Ishikawa (cell line): ENCODE data around the gene FTL.

Experiments
- CEBPB ChIP-seq: IDR thresholded peaks from 2 replicates; pipeline ENCODE4 v1.6.1; 2012
- CREB1 ChIP-seq: IDR thresholded peaks from 2 replicates; pipeline ENCODE4 v1.6.1; 2012; ENCODE audit warnings: low read depth
- EGR1 ChIP-seq: IDR thresholded peaks from 2 replicates; pipeline ENCODE4 v1.6.1; 2012
- EP300 ChIP-seq: IDR thresholded peaks from 2 replicates; pipeline ENCODE4 v1.6.1; 2012; ENCODE audit warnings: borderline replicate concordance
- FOXM1 ChIP-seq: IDR thresholded peaks from 2 replicates; pipeline ENCODE4 v1.6.1; 2012; ENCODE audit warnings: low read depth, borderline replicate concordance
- NFIC ChIP-seq: IDR thresholded peaks from 2 replicates; pipeline ENCODE4 v1.6.1; 2012
- RAD21 ChIP-seq: IDR thresholded peaks from 2 replicates; pipeline ENCODE4 v1.6.1; 2012; ENCODE audit warnings: low read depth
- TAF1 ChIP-seq: IDR thresholded peaks from 2 replicates; pipeline ENCODE4 v1.6.1; 2012; ENCODE audit warnings: low read depth, mild to moderate bottlenecking
- TCF12 ChIP-seq: IDR thresholded peaks from 2 replicates; pipeline ENCODE4 v1.6.1; 2012; ENCODE audit warnings: low read depth
- TEAD4 ChIP-seq: IDR thresholded peaks from 2 replicates; pipeline ENCODE4 v1.6.1; 2012
- YY1 ChIP-seq: IDR thresholded peaks from 2 replicates; pipeline ENCODE4 v1.6.1; 2012; ENCODE audit warnings: low read depth
- ZBTB7A ChIP-seq: IDR thresholded peaks from 2 replicates; pipeline ENCODE4 v1.6.1; 2012; ENCODE audit warnings: low read depth
- TF ChIP-seq, protein P1 (sequence below): IDR thresholded peaks from 2 replicates; pipeline ENCODE4 v1.6.1; 2012
- TF ChIP-seq, protein P2 (sequence below): IDR thresholded peaks from 2 replicates; pipeline ENCODE4 v1.6.1; 2012; ENCODE audit warnings: low read depth, mild to moderate bottlenecking
- TF ChIP-seq, protein P3 (sequence below): IDR thresholded peaks from 2 replicates; pipeline ENCODE4 v1.6.1; 2012

FTL gene

DNA sequence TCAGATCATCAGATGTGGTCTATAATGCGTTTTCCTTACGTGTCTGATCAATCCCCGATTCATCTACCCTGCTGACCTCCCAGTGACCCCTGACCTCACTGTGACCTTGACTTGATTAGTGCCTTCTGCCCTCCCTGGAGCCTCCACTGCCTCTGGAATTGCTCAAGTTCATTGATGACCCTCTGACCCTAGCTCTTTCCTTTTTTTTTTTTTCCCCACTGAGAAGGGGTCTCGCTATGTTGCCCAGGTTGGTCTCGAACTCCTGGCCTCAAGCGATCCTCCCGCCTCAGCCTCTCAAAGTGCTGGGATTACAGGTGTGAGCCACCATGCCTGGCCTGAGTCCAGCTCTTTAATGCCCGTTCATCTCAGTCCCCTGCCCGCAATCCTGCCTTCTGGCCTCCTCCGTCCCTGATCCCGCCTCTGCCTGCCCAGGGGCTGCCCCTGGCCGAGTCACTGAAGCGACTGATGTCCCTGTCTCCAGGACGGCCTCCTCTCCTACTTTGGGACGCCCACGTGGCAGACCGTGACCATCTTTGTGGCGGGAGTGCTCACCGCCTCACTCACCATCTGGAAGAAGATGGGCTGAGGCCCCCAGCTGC, 4.0 kb upstream of the FTL start:
- TF ChIP-seq RAD21 = no peak

DNA sequence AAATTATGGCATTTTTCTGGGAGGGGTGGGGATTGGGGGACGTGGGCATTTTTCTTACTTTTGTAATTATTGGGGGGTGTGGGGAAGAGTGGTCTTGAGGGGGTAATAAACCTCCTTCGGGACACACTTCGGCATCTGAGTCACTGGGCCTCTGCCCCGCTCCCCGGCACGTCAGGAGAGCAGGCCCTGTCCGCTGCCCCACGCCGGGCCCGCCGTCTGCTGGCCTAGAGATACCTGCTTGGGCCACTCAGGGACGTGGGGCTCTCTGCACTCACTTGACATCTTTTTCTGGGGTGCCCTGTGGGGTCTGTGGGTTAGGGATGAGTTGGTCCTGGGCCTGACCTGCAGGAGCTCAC, 3.5 kb upstream of the FTL start:
- TF ChIP-seq FOXM1 = no peak
- TF ChIP-seq EGR1 = no peak
- TF ChIP-seq TAF1 = no peak

DNA sequence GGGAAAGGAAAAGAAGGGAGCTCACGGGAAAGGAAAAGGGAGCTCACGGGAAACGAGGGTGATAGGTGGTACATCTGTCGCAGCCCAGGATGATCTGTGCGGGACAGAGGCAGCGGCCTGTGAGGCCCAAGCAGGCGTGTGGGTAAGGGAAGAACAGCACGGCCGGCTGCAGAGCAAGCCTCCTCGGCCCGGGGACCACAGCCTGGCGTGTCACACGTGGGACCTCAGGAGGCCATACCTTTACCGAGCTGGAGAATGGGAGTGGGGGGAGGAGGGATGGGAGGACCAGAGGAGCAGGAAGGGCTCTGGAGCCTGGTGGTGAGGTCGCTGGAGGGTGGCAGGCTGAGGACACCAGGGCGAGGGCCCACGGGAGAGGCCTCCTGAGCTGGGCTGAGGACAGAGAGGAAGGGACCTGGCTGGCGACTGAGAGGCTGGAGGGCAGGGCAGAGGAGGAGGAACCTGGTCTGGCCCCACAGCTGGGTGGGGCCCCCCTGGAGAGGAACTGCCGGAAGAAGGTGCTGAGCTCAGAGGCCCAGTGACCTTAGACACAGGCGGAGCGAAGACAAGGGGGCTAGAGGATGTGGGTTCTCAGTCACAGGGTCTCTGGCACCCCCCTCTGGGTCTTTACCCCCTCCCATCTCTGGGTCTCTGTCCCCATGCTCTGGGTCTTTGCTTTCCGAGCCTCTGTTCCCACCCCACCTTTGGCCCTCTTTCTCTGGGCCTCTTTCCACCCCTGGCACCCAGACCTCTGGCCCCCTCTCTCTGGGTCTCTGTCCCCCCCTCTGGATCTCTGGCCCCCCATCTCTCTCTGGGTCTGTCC, 2.9 kb upstream of the FTL start:
- TF ChIP-seq, protein P1, sequence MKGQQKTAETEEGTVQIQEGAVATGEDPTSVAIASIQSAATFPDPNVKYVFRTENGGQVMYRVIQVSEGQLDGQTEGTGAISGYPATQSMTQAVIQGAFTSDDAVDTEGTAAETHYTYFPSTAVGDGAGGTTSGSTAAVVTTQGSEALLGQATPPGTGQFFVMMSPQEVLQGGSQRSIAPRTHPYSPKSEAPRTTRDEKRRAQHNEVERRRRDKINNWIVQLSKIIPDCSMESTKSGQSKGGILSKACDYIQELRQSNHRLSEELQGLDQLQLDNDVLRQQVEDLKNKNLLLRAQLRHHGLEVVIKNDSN = no peak
- 0 out of 2 replicates have a peak, but pooled peaks have one; percentile 35 for TF ChIP-seq ZBTB7A

DNA sequence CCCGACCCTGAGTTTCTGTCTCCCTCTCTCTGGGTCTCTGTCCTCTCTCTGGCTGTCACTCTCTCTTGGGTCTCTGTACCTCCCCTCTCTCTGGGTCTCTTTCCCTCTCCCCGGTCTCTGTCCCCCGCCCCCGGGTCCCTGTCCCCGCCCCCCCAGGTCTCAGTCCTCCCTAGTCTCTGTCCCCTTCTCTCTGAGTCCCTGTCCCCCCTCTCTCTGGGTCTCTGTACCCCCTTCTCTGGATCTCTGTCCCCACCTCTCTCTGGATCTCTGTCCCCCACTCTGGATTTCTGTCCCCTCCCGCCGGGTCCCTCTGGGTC, 2.3 kb upstream of the FTL start:
- TF ChIP-seq EGR1 = no peak
- TF ChIP-seq TAF1 = no peak
- TF ChIP-seq, protein P1 = no peak
- TF ChIP-seq FOXM1 = no peak
- TF ChIP-seq EP300 = no peak
- no peak for TF ChIP-seq CEBPB

DNA sequence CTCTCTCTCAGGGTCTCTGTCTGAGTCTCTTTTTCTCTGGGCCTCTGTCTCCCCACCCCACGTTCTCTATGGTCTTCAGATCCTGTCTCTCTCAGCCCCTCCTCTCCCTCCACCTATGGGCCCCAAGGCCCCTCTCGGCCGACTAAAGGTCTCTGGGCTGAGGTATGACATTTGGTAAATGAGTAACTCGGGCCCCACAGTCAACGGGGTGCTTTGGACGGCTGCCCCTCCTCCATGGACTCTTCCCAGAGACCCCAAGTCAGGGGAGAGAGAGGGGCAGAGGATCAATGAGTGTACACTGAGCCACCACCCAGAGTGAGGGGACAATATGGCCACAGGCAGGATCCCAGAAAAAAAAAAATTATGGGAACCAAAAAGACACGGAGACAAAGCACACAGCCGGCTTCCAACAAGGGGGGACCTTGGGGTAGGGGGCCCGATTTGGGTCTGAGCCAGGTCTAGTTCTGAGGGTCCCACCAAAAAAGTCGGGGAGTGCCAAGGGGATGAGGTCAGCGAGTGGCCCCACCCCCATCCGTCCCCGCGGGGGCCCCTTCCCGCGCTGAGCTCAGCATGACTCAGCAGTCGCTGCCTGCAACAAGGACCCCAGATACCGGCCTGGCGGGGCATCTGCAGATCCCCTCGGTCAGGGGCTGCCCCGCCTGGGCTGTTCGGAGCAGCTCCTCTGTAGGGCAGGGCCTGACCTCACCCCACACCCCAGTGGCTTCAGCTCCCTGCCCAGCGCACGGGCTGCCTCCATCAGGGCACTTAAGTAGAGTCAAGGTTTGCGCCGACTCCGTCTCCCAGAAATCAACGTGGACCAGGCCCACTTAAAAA, 1.5 kb upstream of the FTL start:
- no peak for TF ChIP-seq RAD21
- peak; percentile 62; the same call in 1 of the 2 replicates for TF ChIP-seq ZBTB7A
- no peak for TF ChIP-seq TCF12
- peak; percentile 35 for TF ChIP-seq TEAD4
- no peak for TF ChIP-seq YY1
- TF ChIP-seq EP300 = 0 out of 2 replicates have a peak, but pooled peaks have one; percentile 48
- TF ChIP-seq, protein P2, sequence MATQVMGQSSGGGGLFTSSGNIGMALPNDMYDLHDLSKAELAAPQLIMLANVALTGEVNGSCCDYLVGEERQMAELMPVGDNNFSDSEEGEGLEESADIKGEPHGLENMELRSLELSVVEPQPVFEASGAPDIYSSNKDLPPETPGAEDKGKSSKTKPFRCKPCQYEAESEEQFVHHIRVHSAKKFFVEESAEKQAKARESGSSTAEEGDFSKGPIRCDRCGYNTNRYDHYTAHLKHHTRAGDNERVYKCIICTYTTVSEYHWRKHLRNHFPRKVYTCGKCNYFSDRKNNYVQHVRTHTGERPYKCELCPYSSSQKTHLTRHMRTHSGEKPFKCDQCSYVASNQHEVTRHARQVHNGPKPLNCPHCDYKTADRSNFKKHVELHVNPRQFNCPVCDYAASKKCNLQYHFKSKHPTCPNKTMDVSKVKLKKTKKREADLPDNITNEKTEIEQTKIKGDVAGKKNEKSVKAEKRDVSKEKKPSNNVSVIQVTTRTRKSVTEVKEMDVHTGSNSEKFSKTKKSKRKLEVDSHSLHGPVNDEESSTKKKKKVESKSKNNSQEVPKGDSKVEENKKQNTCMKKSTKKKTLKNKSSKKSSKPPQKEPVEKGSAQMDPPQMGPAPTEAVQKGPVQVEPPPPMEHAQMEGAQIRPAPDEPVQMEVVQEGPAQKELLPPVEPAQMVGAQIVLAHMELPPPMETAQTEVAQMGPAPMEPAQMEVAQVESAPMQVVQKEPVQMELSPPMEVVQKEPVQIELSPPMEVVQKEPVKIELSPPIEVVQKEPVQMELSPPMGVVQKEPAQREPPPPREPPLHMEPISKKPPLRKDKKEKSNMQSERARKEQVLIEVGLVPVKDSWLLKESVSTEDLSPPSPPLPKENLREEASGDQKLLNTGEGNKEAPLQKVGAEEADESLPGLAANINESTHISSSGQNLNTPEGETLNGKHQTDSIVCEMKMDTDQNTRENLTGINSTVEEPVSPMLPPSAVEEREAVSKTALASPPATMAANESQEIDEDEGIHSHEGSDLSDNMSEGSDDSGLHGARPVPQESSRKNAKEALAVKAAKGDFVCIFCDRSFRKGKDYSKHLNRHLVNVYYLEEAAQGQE = no peak
- TF ChIP-seq CREB1 = no peak
- 0 out of 2 replicates have a peak, but pooled peaks have one; percentile 48 for TF ChIP-seq NFIC
- TF ChIP-seq, protein P3, sequence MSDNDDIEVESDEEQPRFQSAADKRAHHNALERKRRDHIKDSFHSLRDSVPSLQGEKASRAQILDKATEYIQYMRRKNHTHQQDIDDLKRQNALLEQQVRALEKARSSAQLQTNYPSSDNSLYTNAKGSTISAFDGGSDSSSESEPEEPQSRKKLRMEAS = peak; percentile 29; the same call in 1 of the 2 replicates

DNA sequence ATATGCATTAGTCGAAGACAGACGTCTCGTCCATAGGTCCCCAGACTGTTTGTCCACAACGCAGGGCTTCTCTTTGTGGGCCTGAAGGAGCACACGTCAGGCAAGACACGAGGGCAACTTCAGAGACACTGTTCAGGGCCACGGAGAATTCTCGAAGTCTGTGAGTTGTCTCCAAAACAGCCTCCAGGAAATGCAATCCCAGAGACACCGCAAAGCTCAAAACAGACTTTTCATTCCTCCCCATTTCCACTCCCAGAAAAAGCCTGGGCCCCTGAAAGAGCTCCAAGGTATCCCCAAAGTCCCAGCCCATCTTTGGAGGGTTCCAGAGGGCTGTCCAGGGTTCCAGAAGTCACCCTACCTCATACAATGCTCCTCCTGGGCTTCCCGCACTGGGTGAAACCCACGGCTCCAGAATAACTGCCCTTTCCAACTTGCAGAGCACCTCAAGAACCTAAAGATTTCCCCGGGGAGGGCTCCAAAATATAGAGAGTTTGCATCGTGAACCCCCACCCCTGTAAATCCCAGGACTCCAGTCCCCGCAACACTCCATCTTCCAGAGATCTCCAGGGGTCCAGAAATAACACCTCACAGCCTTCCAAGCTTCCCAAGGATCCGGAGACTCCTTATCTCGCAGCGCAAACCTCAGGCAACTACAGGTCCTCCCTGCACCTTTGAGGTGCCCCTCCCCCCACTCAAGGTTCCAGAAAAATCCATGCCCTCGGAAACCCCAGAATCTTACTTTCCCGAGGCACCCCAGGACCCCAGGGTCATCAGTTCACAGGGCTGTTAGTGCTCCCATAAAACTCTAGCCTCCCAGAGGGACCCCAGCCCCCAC, 687 bp upstream of the FTL start:
- TF ChIP-seq TCF12 (no peak), TAF1 (0 out of 2 replicates have a peak, but pooled peaks have one; percentile 19)
- TF ChIP-seq, protein P1 = no peak

DNA sequence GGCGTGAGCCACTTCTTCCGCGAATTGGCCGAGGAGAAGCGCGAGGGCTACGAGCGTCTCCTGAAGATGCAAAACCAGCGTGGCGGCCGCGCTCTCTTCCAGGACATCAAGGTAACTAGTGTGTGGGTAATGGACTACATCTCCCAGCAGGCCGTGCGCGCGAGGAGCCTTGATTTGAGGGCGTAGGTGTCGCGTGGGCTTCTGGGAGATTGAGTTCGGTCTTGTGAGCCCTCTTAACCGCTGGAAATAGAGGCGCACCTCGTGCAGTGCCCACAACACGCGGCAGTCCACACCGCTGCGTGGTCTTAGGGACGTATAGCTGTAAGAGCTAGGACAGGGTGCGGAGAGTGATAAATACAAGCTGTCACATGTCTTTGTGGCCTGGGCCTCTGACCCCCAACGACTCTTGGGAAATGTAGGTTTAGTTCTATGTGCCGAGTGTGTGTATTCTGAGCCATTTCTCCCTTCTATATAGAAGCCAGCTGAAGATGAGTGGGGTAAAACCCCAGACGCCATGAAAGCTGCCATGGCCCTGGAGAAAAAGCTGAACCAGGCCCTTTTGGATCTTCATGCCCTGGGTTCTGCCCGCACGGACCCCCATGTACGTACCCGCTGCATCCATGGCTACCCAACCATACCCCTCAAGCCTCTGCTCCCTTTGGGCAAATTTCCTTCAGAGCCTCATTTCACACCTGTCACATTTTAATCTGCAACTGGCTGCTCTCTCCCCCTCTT, 864 bp downstream of the FTL start:
- TF ChIP-seq, protein P2 = no peak
- no peak for TF ChIP-seq EP300
- TF ChIP-seq, protein P1 = 0 out of 2 replicates have a peak, but pooled peaks have one; percentile 23
- TF ChIP-seq, protein P3 = peak; percentile 46
